Thyroid gland (tissue), 4 donors: ENCODE measurements around the gene TRABD2B.

Source experiments
- POLR2A ChIP-seq, 2 donors: fragments of 450-650 bp; IDR thresholded peaks; one replicate each; pipeline ENCODE4 v1.6.1; 2017; ENCODE audit warnings: antibody characterized with exemption in 2 of 2, mild to moderate bottlenecking in 2 of 2, moderate library complexity in 1 of 2
- TF ChIP-seq, protein P1 (sequence below), 6 experiments: fragments of 200-600 bp in 3 of 6; fragments of 450-650 bp in 3 of 6; sonication (generic) in 3 of 6; IDR thresholded peaks; one replicate each; pipeline ENCODE4 v1.5.1; 2016 to 2019; ENCODE audit warnings: antibody characterized with exemption in 6 of 6, mild to moderate bottlenecking in 2 of 6, inconsistent platforms in 1 of 6, moderate library complexity in 1 of 6

DNA sequence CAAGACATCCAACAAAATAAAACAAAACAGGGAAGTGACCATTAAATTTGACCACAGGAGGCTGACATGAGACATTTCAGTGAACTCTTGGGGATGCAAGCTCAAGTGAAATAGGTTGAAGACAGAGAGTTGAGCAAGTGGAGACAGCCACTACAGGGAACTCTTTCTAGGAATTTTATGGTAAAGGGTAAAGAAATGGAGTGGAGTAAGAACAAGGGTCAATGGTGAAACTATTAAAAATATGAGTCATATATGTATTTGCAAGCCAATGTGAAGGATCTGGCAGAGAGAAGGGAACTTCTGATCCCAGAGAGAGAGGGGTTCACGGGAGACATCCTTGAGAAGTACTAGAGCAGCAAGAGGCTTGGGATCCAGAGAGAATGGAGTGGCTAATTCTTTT, 9.1 kb upstream of the TRABD2B start:
- TF ChIP-seq, protein P1, sequence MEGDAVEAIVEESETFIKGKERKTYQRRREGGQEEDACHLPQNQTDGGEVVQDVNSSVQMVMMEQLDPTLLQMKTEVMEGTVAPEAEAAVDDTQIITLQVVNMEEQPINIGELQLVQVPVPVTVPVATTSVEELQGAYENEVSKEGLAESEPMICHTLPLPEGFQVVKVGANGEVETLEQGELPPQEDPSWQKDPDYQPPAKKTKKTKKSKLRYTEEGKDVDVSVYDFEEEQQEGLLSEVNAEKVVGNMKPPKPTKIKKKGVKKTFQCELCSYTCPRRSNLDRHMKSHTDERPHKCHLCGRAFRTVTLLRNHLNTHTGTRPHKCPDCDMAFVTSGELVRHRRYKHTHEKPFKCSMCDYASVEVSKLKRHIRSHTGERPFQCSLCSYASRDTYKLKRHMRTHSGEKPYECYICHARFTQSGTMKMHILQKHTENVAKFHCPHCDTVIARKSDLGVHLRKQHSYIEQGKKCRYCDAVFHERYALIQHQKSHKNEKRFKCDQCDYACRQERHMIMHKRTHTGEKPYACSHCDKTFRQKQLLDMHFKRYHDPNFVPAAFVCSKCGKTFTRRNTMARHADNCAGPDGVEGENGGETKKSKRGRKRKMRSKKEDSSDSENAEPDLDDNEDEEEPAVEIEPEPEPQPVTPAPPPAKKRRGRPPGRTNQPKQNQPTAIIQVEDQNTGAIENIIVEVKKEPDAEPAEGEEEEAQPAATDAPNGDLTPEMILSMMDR (IDR thresholded peaks at IDR 0.05) = no peak
- TF ChIP-seq POLR2A (IDR thresholded peaks at IDR 0.05) = no peak
